ENCODE results near the gene NKX2-2.
"Not testable (repeated sequence)": the region's sequence is repeated elsewhere in the genome, so short reads cannot be mapped to it uniquely, and the experiment has no call there.

NKX2-2 gene

GRCh38 chr20:21508230-21509078 lies 5.4 kb downstream of the NKX2-2 start:
- DNase-seq, result no peak

GRCh38 chr20:21507400-21508229 lies 6.2 kb downstream of the NKX2-2 start:
- DNase-seq, result no peak

GRCh38 chr20:21505810-21506530 lies 7.9 kb downstream of the NKX2-2 start:
- DNase-seq, result peak; percentile 74 to 78

- DNase-seq, result peak; percentile 86 to 94
Observed at GRCh38 chr20:21505161-21505809, 8.6 kb downstream of the NKX2-2 start.

GRCh38 chr20:21504323-21504722 lies 9.5 kb downstream of the NKX2-2 start:
- no peak for DNase-seq

GRCh38 chr20:21503345-21503744 lies 10.5 kb downstream of the NKX2-2 start:
- no peak for DNase-seq

- DNase-seq, result no peak
Observed at GRCh38 chr20:21501184-21501583, 12.7 kb downstream of the NKX2-2 start.

GRCh38 chr20:21500599-21500998 lies 13.3 kb downstream of the NKX2-2 start:
- DNase-seq, result no peak

- no peak for DNase-seq
Observed at GRCh38 chr20:21499641-21500040, 14.2 kb downstream of the NKX2-2 start.

- DNase-seq, result no peak
Observed at GRCh38 chr20:21498635-21499034, 15.2 kb downstream of the NKX2-2 start.

- no peak for DNase-seq
Observed at GRCh38 chr20:21498195-21498594, 15.7 kb downstream of the NKX2-2 start.

GRCh38 chr20:21496452-21496851 lies 17.4 kb downstream of the NKX2-2 start:
- DNase-seq, result no peak

- DNase-seq, result no peak
Observed at GRCh38 chr20:21493049-21493448, 20.8 kb downstream of the NKX2-2 start.

GRCh38 chr20:21490105-21490504 lies 23.8 kb downstream of the NKX2-2 start:
- DNase-seq, result no peak

- DNase-seq, result not testable (repeated sequence)
Observed at GRCh38 chr20:21480144-21480543, 33.7 kb downstream of the NKX2-2 start.

GRCh38 chr20:21465799-21466198 lies 48.1 kb downstream of the NKX2-2 start:
- DNase-seq, result no peak

GRCh38 chr20:21464916-21465315 lies 48.9 kb downstream of the NKX2-2 start:
- DNase-seq, result no peak
